Panc1 (cell line): Measurements from ENCODE around the gene SNX33.

Experiments used
- CTCF ChIP-seq: fragments of 450-650 bp; IDR thresholded peaks from 2 replicates; pipeline ENCODE4 v1.5.1; 2017; ENCODE audit warnings: mild to moderate bottlenecking
- POLR2AphosphoS5 ChIP-seq: IDR thresholded peaks from 2 replicates; pipeline ENCODE4 v1.6.1; 2012; ENCODE audit warnings: mild to moderate bottlenecking, low read depth, low read length, moderate library complexity
- REST ChIP-seq, 2 experiments: IDR thresholded peaks; 2 replicates each; pipeline ENCODE4 v1.6.1; 2011 to 2012; ENCODE audit warnings: low read depth in 2 of 2, control low read depth in 1 of 2, low read length in 1 of 2, mild to moderate bottlenecking in 1 of 2, moderate library complexity in 1 of 2; ENCODE audit not compliant: insufficient read depth in 1 of 2
- SIN3A ChIP-seq: IDR thresholded peaks from 2 replicates; pipeline ENCODE4 v1.6.1; 2012; ENCODE audit warnings: low read depth, mild to moderate bottlenecking, low read length, moderate library complexity, borderline replicate concordance; ENCODE audit not compliant: insufficient read depth

- TF ChIP-seq CTCF (no peak), POLR2AphosphoS5 (no peak), SIN3A (no peak), REST (IDR thresholded peaks at IDR 0.05; ENCODE audit: insufficient read depth in 1 of 2, low read depth in 2 of 2, low read length in 1 of 2) (no peak)
Measured at GRCh38 chr15:75682181-75683135, 34.7 kb downstream of the SNX33 start.
